Measurements from ENCODE around the gene C8A. TPM values are rescaled to one million over a fixed set of nuclear protein-coding genes. Genes with fewer than 3 reads are reported as not detected.

The C8A gene
- total and polyA plus RNA-seq, 2 of the 8 experiments (the other 6 are each of a cell fraction or from before 2014, with no cell fraction given): not detected

DNA sequence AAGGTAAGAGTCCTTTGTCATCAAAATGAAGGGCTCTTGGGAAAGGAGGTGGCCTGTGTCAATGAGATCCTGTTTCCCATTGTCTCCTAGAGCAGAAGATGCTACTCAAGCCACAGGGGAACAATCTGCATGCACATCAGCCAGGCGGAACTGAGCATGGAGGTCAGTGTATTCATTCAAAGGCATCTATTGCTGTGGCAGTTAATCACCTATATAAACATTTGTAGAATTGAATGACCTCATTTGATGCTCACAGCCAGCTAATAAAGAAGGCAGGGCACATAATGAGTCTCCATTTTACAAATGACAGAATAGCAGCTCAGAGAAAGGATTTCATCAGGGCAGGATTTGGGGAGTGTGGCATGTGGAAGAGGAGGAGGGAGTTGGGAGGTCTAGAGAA, 29.7 kb upstream of the C8A start (continued):
- TF ChIP-seq EP300 (IDR thresholded peaks at IDR 0.05; ENCODE audit: borderline replicate concordance in 1 of 2, low read depth in 2 of 2, low read length in 2 of 2): no peak

Measured in H1 (cell line).